SK-N-DZ (cell line): ENCODE results near the gene CDS2.

Experiments
- DNase-seq: peaks from one replicate; pipeline ENCODE4 v3.0.0-alpha.2; 2015; ENCODE audit warnings: low spot score
- small RNA-seq, 2 experiments: library from RNA; depleted of rRNA; stranded (forward); fragments of <200 nt; gene quantifications; one replicate each; pipeline ENCODE3, GENCODE V24; 2014

The CDS2 gene

GRCh38 chr20:5211803-5212714, 85.3 kb downstream of the CDS2 start:
- no peak for DNase-seq

- no peak for DNase-seq
Measured at GRCh38 chr20:5212907-5213487, 86.2 kb downstream of the CDS2 start.

GRCh38 chr20:5214826-5215225, 88.0 kb downstream of the CDS2 start:
- no peak for DNase-seq

GRCh38 chr20:5215672-5216304, 89.0 kb downstream of the CDS2 start:
- no peak for DNase-seq

GRCh38 chr20:5216663-5217062, 89.9 kb downstream of the CDS2 start:
- DNase-seq = no peak

- no peak for DNase-seq
Measured at GRCh38 chr20:5217616-5218015, 90.8 kb downstream of the CDS2 start.

GRCh38 chr20:5220321-5221060, 93.7 kb downstream of the CDS2 start:
- DNase-seq = no peak

- DNase-seq = no peak
Measured at GRCh38 chr20:5221061-5221430, 94.2 kb downstream of the CDS2 start.

GRCh38 chr20:5222919-5223634, 96.3 kb downstream of the CDS2 start:
- DNase-seq = no peak

GRCh38 chr20:5230544-5230943, 103.7 kb downstream of the CDS2 start:
- DNase-seq = no peak

- no peak for DNase-seq
Measured at GRCh38 chr20:5234158-5234557, 107.3 kb downstream of the CDS2 start.

- DNase-seq = no peak
Measured at GRCh38 chr20:5234978-5235377, 108.2 kb downstream of the CDS2 start.

Small RNAs within 50 kb of the gene (small RNA-seq; reads per million reads assigned to genes)
- gene RF00019 = 0 reads per million in 2 experiments
- gene RF00568 = 0 reads per million in 2 experiments
- 0 to 0.49 reads per million in 2 experiments for gene RNA5SP474
